Raji (cell line): ENCODE measurements around the gene ITGA7.

Experiments
- POLR2A ChIP-seq: IDR thresholded peaks from 2 replicates; pipeline ENCODE4 v1.6.1; 2011; ENCODE audit warnings: low read depth, low read length, control low read depth; ENCODE audit not compliant: insufficient read depth

The ITGA7 gene

DNA sequence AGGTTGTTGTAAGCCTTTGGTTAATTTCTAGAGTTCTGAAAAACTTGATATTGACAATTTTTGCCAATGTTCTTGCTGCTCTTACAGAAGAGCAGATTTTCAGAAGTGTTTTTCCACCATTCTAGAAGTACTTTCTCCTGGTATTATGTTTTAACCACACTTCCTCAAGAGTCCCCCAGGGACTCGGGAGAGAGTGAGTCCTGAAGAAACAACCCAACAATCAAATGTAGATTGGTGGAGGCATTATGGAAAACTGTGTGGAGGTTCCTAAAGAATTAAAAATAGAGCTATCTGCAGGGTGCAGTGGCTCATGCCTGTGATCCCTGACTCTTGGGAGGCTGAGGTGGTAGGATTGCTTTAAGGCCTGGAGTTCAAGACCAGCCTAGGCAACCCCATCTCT lies 44.3 kb downstream of the ITGA7 start:
- TF ChIP-seq POLR2A = no peak

DNA sequence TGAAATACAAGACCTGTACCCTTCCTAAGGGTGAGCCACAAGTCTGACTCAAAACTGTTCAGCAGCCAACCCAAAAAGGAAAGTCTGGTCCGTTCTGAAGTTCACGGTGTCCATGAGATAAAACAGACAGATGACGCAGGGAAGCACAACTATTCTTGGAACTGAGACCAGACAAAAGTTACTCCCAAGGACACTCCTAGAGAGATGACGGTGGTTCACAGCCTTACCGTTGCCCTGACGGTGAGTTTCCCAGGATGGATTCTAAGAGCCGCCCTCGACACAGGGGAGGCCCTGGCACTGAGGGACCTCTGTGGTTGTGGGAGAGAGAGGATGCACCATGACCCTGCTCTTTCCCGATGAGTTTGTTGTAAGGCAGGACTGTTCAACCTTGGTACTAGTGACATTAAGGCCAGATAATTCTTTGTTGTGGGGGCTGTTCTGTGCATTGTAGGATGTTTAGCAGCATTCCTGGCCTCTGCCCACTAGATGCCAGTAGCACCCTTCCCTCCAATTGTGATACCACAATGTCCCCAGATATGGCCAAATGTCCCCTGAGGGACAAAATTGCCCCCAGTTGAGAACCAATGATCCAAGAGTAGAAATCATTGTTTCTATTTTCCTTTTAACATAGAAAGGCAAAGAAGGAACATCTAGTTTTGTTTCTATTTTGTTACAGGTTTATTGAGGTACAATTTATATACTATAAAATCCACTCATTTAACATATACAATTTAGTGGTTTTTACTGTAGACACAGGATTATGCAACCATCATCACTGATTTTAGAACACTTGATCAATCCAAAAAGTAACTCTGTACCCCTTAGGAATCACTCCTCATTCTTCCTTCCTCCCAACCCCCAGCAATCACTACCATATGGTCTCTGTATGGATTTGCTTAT lies 48.0 kb downstream of the ITGA7 start:
- no peak for TF ChIP-seq POLR2A

DNA sequence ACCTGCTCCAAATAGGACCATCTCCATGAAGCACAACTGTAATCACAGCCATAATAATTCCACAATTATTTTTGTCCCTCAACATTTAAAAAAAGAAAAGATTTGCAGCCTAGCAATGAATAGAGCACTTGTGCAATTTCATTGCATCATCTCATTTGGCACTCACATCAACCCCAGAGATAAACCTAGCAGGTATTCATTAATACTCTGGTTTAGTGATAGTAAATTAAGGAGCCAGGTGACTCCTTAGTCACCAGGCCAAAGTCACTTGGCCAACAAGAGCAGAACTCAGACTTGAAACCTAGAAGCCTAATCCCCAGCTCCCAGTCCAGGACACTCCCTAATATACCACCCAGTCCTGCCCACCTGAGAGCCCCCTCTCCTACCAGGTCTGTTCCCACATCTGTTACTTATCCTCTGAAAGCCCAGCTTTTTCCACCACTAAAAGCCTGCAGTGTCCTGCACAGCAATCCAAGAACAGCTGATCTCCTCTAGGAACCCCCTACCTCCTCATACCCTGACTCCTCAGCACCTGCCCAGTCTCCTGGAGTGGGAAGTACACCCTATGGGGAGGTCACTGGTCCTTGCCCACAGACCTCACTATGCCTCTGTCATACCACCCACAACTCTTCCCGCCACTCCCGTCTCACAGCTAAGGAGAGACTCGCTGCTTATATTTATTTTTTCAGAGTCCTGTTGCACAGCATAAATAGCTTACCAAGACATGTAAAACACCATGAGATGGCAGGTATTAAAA lies 48.9 kb downstream of the ITGA7 start:
- TF ChIP-seq POLR2A = no peak

DNA sequence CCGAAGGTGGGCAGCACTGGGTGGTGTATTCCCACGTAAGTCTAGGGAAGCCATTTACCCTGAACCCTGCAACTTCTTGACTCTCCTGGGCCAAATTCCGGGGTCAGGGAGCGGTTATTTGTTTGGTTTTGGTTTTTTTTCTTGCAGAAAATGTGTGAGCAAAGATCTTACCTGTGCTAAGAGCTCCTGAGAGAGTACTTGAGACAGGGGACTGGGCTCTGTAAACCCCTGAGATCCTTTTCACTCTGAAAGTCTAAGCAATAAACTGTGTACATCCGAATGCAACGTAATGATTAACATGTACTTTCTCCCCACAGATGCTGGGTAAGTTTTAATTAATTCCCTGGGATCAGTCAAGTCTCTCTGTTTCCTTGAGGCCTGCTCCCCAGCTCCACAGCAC lies 49.5 kb downstream of the ITGA7 start:
- TF ChIP-seq POLR2A = no peak

DNA sequence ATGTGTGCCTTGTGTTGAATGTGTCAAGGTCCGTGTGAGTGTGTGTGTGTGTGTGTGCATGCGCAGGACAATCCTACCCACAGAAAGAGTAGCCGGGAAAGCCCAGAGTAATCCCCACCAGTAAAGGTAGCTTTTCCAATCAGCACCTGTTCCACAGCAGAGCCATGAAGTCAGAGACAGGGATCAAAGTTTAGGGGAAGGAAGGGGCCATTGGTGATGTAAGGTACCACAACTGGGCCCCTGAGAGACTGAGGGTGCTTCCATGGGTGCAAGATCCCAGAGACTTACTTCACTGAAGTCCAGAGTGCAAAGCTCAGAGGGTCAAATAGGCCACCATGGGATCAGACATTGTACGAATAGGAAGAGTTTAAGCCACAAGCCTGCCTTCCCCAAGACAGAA lies 50.5 kb downstream of the ITGA7 start:
- TF ChIP-seq POLR2A = no peak

DNA sequence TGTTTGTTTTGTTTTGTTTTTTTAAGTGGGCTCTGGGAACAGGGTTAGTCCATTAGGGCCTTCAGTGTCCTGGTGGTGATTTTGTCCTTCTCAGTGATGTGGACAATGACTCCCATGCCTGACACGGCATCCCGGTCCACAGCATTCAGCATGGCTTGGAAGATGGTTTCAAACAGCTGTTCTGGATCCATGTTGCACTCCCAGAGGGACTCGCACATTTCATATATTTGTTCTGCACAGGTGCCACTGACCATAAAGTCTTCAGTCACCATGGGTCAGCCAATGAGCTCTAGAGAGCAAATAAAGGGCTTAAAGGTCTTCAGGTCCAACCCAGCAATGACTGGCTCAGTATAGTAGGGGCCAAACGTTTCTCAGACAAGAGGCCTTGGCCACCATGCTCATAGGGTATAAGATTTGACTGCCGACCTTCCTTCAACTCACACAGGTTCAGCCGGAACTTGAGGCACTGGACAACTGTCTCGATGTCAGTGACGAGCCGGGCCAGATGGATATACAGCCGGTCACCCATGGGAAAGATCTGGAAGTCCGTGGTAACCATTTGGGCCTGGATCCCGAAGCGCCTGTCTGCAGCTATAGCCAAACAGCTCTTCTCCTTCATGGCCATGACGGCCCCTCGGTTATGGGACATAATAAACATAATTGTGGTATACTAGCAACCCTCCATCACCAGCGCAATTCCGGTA lies 53.0 kb downstream of the ITGA7 start:
- TF ChIP-seq POLR2A = no peak

DNA sequence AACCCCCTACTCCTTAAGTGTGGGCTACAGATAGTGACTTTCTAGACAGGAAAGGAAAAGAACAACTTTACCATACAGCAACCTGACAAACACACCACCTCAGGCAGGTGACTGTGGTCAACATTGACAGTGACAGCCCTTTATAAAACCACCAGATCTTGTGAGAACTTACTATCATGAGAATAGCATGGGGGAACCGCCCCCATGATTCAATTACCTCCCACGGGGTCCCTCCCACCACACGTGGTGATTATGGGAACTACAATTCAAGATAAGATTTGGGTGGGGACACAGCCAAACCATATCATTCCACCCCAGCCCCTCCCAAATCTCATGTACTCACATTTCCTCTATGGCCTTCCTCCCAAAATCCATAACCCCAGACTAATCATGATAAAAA lies 54.7 kb downstream of the ITGA7 start:
- TF ChIP-seq POLR2A = no peak

DNA sequence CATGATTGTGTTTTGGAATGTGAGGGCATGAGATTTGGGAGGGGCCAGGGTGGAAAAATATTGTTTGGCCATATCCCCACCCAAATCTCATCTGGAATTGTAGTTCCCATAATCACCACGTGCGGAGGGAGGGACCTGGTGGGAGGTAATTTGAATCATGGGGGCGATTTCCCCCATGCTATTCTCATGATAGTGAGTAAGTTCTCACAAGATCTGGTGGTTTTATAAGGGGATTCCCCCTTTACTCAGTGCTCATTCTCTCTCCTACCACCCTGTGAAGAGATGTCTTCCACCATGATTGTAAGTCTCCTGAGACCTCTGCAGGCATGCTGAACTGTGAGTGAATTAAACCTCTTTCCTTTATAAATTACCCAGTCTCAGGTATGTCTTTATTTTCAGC lies 55.4 kb downstream of the ITGA7 start:
- no peak for TF ChIP-seq POLR2A

DNA sequence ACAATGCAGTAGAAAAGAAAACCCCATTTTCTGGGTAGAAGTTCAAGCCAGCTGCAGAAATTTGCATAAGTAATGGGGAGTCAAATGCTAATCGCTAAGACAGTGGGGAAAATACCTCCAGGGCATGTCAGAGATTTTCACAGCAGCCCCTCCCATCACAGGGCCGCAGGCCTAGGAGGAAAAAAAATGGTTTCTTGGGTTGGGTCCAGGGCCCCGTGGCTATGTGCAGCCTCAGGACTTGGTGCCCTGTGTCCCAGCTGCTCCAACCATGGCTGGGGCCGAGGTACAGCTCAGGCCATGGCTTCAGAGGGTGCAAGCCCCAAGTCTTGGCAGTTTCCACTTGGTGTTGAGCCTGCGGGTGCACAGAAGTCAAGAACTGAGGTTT lies 56.4 kb downstream of the ITGA7 start:
- no peak for TF ChIP-seq POLR2A

DNA sequence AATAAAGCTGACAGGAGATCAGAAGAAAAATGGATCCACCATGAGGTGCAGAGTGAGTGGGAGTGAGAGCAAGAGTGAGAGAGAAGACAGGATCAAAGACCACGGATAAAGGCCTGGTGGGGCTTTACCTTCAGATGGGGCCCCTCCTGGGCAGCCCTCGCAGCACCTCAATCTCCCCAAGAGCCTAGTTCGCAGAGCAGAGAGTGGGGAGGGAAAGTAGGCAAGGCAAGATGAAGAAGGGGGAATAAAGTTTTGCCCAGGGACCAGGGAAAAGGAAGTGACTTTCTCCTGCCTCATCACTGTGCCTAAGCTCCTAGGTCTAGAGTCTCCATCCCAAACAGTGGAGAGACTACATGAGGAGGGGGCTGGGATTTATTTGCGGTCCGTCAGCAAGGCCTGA lies 60.7 kb downstream of the ITGA7 start:
- TF ChIP-seq POLR2A = no peak

DNA sequence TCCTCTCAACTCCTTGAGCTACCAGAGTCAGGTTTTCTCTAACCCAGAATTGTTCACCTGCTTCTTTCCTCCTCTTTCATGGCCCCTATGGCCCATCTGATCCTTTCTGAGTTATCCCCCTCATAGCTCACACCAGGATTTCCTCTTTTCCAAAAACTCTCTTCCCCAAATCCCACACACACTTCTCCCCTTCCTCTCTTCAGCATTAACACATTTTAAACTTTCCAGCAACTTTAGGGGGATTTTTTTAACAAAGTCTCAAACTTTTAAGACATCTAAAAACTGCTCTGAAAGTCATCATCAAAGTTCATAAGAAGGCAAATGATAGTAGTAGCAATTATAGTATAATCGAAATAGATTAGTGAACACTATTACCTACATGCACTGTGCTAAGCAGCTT lies 63.1 kb downstream of the ITGA7 start:
- TF ChIP-seq POLR2A = no peak

DNA sequence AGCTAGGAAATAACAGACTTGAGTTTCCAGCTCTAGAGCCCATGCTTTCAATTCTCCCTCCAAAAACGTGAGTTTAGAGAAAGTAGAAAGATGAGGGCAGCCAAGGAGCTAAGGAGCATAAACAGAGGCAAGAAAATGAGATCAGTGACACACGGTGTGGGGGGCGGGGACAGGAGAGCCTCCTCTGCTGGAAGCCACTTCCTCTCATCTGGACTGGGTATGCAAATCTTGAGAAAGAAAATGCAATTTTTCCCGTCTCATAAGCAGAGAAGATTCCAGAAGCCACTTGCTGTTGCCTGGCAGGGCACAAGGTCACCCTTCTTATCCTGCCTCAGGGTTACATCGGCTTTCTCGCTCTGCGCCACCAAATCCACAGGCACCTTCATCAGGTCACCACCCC lies 65.0 kb downstream of the ITGA7 start:
- no peak for TF ChIP-seq POLR2A

DNA sequence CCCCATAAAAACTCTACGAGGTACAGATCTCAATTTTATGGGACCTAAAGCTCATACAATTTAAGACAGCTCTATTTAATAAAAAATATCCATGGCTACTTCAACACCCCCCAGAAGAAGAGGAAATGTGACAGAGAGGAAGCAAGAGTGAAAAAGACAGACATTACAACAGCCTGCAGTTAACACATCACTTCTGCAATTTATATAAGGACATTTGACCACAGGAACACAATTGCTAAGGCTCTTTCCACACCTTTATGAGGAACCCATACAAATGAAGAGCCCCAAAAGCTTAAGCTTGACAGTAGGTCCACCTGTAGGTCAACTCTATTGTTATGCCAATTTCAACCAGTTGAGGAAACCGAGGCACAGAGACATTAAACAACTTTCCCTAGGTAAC lies 65.4 kb downstream of the ITGA7 start:
- TF ChIP-seq POLR2A = no peak

DNA sequence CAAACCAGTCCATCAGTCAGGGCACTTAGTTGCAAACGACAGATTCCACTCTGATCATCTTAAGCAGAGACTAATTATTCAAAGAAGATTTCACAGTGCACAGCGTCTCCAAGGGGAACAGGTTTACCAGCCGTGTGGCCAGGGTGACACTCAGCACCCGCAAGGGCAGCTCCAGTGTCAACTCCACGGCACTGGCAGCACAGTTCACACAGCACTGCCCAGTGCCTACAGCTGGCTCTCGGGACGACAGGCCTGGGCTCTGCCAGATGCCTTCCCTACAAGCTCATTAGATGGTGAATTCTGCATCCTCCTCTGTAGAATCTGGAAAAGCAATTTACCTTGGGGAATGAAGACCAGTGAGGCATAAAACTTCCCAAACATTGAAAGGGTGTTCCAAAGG lies 66.1 kb downstream of the ITGA7 start:
- no peak for TF ChIP-seq POLR2A

DNA sequence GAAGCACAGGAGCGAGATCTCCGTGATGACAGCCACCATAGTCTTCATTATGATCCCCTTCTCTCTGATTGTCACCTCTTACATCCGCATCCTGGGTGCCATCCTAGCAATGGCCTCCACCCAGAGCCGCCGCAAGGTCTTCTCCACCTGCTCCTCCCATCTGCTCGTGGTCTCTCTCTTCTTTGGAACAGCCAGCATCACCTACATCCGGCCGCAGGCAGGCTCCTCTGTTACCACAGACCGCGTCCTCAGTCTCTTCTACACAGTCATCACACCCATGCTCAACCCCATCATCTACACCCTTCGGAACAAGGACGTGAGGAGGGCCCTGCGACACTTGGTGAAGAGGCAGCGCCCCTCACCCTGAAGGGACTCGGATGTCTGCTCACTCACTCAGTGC lies 70.2 kb downstream of the ITGA7 start:
- no peak for TF ChIP-seq POLR2A

DNA sequence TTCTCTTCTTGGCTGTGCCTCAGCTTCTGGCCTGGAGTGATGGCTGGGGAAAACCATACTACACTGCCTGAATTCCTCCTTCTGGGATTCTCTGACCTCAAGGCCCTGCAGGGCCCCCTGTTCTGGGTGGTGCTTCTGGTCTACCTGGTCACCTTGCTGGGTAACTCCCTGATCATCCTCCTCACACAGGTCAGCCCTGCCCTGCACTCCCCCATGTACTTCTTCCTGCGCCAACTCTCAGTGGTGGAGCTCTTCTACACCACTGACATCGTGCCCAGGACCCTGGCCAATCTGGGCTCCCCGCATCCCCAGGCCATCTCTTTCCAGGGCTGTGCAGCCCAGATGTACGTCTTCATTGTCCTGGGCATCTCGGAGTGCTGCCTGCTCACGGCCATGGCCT lies 70.9 kb downstream of the ITGA7 start, which contains the start of gene OR10P1:
TSS of gene OR10P1 (plus strand) at position 40 of the 400 bp plus-strand sequence. CDS start at position 40, 0 bp downstream.
- no peak for TF ChIP-seq POLR2A
